ENCODE data around the gene SYTL3.

The SYTL3 gene

DNA sequence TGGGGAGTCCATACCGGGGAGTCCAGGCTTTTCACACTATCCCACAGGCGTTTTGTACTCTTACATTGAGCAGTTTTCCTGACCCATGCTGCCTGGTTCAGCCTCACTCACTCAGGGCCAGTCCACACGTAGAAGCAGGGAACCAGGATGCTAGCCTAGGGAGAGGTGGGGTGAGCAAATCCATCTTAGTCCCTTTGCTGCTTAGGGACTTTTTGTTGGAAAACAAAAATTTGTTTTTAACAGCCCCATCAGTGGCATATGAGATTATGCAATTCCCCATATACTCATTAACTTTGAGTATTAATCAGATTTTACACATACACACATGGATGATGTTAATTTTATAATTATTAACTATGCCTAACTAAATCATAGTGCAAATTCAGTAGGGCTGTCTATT, 85.2 kb downstream of the SYTL3 start:
- no peak for DNase-seq

DNA sequence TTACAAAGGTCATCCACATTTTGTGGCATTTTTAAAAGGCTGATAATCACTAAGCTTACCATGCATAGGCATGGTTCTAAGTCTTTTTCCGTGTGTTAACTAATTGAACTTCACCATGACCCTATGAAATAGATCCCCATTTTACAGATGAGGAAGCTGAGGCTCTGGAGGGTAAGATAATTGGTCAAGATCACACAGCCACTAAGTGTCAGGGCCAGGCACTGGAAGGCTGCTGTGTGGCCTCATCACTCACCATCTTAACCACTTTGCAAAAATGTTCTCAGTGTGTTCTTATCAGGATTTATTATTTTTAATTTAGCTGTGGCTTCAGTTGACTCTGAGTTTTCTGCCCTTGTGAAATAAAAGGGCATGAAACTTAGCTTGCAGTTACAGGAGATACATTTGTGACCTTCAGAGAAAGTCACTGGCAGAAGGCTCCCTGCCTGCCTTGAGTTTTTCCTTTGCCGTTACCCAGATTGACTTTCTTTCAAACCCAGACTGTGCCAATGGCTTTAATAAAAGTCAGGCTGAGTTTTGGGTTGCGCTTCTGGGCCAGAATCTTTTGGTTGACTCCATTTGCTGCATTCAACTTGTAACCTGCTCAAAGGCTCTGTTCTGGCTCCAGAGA, 87.3 kb downstream of the SYTL3 start:
- no peak for DNase-seq

DNA sequence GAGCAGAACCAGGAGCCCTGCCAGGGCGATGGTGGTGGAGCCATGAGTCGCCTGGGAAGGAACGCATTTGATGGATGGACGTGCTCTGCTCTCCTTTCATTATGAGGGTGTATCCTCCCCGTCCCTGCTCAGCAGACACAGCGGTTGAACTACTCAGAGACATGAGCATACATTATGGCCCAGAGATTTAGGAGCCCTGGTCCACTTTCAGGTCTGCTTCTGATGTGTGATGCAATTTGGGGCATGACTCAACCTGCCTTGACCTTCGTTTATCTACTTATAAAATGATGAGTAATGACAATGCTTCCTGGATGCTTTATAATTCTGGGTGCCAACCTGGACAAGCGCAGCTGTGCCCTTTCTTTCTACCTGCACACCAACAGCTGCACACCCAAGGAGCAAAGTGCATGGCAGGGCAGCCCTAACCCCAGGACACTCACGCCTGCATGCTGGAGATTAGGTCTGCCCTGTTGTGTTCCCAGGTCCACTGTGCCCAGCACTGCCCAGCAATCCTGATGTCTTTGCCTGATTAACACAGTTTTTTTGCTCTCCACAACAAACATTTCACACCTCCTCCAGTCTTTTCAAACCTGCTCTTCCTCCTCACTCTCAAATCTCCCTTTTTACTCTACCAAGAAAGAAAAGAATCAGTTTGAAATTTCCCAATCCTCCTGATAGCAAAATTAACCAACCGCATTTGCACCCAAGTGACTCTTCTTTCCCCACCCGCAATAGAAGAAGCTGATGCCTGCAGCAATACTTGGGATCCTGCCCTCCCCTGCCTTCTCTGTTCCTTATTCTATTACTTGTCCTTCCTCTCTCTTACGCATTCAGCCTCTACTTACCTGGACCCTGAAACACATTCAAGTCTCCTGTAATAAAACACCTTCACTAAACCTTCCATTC, 88.1 kb downstream of the SYTL3 start:
- no peak for DNase-seq

GRCh38 chr6:158739673-158740072, 89.8 kb downstream of the SYTL3 start:
- DNase-seq, result no peak

DNA sequence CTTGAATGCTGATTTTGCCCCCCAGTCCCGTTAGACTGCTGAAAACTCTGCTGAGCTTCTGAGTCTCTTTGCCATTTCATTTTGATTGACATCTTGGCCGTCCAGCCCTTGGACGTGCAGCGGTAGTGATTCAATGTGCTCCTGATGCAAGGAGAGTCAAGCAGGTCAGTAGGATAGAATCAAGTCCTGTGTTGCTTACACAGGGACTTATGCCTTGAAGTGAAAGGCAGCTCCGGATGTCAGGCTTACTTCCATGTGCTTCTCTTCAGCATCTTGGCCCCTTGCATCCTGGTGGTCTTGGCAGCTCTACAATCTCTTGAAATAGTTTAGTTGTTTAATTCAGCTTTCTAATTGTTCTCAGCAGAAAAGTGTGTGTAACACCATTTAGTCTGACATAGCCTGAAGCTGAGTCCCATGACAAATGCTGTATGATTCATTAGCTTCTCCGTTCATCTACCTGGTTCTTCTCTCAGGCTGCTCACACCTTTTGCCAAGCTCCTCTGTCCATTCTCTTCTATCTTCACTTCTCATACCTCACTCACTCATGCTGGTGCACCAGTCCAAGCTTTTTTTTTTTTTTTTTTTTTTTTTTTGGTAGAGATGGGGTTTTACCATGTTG, 93.3 kb downstream of the SYTL3 start:
- no peak for DNase-seq

GRCh38 chr6:158744986-158745430, 95.2 kb downstream of the SYTL3 start:
- no peak for DNase-seq

DNA sequence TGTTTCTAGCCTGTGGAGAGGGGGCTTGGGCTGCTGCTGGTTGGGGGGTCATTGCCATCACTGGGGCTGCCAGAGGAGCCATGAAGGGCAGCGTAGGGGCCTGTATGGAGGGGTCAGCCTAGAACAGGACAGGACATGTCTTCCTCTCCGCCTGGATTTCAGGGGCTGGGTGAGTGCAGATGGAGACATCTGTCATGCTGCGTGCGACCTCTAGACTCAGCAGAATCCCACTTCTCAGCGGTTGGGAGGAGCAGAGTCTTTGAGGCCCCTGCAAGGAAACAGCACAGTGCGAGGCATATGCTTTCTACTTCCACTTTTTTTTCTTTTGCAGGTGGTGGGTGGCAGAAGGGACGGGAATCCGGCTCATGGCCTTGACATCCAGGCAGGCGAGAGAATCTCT, 101.4 kb downstream of the SYTL3 start:
- DNase-seq, result no peak

GRCh38 chr6:158751921-158752320, 102.1 kb downstream of the SYTL3 start:
- DNase-seq, result no peak

- no peak for DNase-seq
These were observed 102.8 kb downstream of the SYTL3 start for GRCh38 chr6:158752613-158753012.

- no peak for DNase-seq
These were observed 104.0 kb downstream of the SYTL3 start for GRCh38 chr6:158753811-158754210.

DNA sequence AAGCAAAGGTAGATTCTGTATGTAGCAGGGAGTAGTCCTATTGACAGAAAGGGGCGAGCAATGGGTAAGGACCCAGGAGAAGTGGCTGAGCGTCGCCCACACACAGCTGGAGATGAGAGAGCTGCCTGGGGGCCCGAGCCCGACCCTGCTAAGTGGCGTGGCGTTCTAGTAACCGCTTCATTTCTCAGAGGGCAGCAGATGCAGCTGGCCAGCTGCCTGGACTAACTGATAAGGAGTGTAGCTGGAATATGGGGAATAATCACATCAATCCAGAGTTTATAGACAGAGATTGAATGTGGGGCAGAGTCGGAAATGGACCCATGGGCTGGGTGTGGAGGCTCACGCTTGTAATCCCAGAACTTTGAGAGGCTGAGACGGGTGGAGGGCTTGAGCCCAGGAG, 104.9 kb downstream of the SYTL3 start:
- no peak for DNase-seq

GRCh38 chr6:158755636-158756035, 105.8 kb downstream of the SYTL3 start:
- no peak for DNase-seq

DNA sequence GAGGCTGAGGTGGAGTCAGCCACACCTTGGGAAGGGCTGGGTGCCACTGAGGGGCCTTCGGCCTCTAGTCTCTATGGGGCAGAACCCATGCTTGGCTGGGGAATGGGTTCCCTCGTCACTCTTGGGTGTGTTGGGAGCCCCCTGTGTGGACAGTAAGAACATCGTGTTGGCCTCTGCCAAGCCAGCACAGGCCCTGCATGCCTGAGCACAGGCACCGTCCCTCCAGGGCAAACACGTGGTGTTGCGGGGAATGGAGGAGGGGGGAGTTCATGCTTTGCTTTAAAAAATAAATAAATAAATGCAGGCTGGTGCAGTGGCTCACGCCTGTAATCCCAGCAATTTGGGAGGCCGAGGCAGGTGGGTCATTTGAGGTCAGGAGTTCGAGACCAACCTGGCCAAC, 106.3 kb downstream of the SYTL3 start:
- no peak for DNase-seq

- DNase-seq, result no peak
These were observed 107.3 kb downstream of the SYTL3 start for GRCh38 chr6:158756977-158757752.

DNA sequence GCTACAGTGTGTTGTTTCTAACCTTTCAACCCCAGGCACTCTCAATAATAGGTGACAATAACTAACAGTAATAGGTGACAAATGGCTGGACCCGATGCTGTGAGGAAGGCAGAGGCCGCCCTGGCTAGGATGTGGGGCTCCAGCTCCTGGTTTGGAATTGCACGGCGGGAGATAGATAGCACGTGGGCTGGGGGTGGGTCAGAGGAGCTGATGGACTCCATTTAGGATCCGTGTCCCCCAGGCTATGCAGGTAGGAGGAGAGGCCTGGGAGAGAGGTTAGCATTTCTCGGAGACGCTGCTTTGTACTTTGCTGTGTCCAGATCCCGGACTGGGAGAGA, 107.9 kb downstream of the SYTL3 start:
- no peak for DNase-seq

DNA sequence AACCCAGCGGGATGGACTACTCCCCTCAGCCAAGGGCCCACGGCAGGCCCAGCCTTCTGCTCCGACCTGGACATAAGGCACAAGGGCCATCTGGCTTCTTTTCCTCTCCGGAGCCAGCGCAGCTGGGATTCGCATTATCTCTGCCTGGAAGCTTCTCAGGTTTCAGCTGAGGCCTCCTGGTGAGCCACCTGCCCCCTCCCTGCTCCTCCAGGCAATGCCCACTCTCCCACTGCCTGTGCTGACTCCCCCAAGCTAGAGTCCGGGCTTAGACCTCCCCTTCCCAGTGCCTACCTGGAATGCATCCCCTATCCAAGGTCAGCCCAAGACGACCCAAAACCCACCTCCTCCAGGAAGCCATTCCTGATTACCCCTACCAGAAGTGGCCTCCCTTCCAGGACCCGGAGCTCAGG, 108.6 kb downstream of the SYTL3 start:
- DNase-seq, result no peak

DNA sequence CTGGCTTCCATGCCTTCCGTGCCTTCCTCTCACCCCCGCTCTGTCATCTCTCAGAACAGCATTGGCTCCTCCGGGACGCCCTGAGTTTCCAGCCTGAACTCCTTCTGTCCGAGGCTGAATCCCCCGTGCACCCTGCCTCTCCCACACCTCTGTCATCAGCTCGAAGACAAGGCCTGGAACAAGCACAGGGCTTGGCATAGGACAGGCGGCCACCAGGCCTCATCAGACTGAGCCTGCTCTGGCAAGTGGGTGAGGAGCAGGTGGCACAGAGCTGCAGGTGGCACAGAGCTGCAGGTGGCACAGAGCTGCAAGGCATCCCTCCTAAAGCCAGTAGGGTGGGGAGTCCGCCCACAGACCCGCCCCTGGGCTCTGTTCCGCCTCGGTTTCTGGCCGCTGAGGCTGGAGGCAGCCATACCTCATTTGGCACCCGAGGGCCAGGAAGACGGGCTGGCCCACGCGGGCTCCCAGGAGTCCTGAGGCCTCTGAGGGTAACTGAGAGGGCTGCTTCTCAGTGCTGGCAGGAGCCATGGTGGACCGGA, 109.2 kb downstream of the SYTL3 start:
- no peak for DNase-seq

GRCh38 chr6:158759966-158760617, 110.2 kb downstream of the SYTL3 start:
- no peak for DNase-seq

GRCh38 chr6:158760618-158761250, 110.9 kb downstream of the SYTL3 start:
- DNase-seq, result no peak

- DNase-seq, result no peak
These were observed 111.9 kb downstream of the SYTL3 start for GRCh38 chr6:158761746-158762145.

DNA sequence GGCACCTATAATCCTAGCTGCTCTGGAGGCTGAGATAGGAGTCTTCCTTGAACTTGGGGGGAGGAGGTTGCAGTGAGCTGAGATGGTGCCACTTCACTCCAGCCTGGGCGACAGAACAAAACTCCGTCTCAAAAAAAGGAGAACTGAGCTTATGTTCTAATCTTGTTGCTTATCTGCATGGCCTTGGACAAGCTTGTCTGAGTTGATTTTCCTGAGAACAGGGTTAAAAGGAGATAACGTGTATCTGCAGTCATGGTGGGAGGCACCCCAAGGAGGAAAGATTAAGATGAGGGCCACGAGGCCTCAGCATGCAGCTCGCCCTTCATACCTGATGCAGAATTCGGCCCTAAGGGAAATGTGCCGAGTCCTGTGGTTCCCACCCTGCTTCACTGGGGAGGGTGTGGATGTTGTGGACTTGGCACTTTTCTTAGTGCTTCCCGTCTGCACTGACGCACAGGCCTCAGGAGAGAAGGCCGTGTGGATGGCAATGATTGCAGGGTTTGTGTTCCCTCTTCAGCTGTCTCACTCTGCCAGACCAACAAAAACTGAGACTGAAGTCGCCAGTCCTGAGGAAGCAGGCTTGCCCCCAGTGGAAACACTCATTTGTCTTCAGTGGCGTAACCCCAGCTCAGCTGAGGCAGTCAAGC, 113.1 kb downstream of the SYTL3 start:
- no peak for DNase-seq

Data from NCI-H1930 (cell line).